Ascending aorta (tissue), 2 donors: Measurements from ENCODE around the gene IZUMO4. TPM values are rescaled to one million over a fixed set of nuclear protein-coding genes. Genes with fewer than 3 reads are reported as not detected.

Source experiments
- DNase-seq, 2 donors: peaks; one replicate each; pipeline ENCODE4 v3.0.0-alpha.2; 2019; ENCODE audit warnings: low spot score in 2 of 2
- H3K27ac ChIP-seq, 2 donors: fragments of 200-600 bp; sonication (generic); one replicate each; pipeline ENCODE4 v1.5.1; 2016 to 2017; ENCODE audit warnings: mild to moderate bottlenecking in 1 of 2
- H3K27me3 ChIP-seq: fragments of 200-600 bp; sonication (generic); one replicate; pipeline ENCODE4 v1.5.1; 2017
- H3K36me3 ChIP-seq, 2 donors: fragments of 200-600 bp; sonication (generic); one replicate each; pipeline ENCODE4 v1.5.1; 2016
- H3K4me1 ChIP-seq, 2 donors: fragments of 200-600 bp; sonication (generic); one replicate each; pipeline ENCODE4 v1.5.1; 2016 to 2017; ENCODE audit warnings: mild to moderate bottlenecking in 1 of 2
- H3K4me3 ChIP-seq, 2 donors: fragments of 200-600 bp; sonication (generic); one replicate each; pipeline ENCODE4 v1.5.1; 2016 to 2017; ENCODE audit warnings: mild to moderate bottlenecking in 1 of 2
- H3K9me3 ChIP-seq, 2 donors: fragments of 200-600 bp; sonication (generic); one replicate each; pipeline ENCODE4 v1.5.1; 2016
- intact Hi-C: fragments of 100-400 bp; cut with DNase I; formaldehyde crosslinking; loops from one replicate; pipeline ENCODE4 v1.15.1; 2023
- total RNA-seq: library from RNA; depleted of rRNA; stranded (reverse); fragments of >200 nt; gene quantifications from one replicate; pipeline ENCODE4 v1.1.0, GENCODE V29; 2016
- TF ChIP-seq, protein P1 (sequence below), 3 experiments: fragments of 200-600 bp in 2 of 3; fragments of 450-650 bp in 1 of 3; sonication (generic) in 2 of 3; IDR thresholded peaks; one replicate each; pipeline ENCODE4 v1.5.1; 2016 to 2019; ENCODE audit warnings: antibody characterized with exemption in 3 of 3, mild to moderate bottlenecking in 1 of 3, moderate library complexity in 1 of 3

Gene IZUMO4
- total RNA-seq, 1 donor from 2014 or later, result not detected

DNA sequence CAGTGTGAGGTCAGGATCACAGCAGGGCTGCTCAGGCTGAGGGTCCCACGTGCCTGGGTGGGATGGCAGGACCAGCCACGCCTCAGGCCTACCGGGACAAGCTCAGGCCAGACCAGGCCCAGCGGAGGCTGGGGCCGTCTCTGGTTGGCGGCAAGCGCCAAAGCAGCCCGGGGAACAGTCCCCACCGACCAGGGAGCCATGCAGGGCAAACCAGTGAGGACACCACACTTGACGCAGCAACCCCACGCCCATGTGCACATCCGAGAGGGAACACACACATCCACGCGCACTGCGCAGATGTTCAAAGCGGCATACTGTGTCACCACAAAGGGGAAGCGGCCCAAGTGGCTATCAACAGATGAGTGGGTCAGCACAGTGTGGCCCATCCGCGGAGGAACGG, 15.2 kb downstream of the IZUMO4 start:
- H3K36me3 ChIP-seq, result peaks cover 89 to 95% of the 10 kb centered on the region in 2 donors
- no peak overlapping the region for H3K27ac ChIP-seq
- H3K9me3 ChIP-seq, result no peaks in the 10 kb centered on the region
- intact Hi-C loops, result no loop called here
- H3K27me3 ChIP-seq, result no peaks in the 10 kb centered on the region
- no peak for DNase-seq
- H3K4me1 ChIP-seq, result no peaks in the 10 kb centered on the region
- H3K4me3 ChIP-seq, result no peak overlapping the region
- TF ChIP-seq, protein P1, sequence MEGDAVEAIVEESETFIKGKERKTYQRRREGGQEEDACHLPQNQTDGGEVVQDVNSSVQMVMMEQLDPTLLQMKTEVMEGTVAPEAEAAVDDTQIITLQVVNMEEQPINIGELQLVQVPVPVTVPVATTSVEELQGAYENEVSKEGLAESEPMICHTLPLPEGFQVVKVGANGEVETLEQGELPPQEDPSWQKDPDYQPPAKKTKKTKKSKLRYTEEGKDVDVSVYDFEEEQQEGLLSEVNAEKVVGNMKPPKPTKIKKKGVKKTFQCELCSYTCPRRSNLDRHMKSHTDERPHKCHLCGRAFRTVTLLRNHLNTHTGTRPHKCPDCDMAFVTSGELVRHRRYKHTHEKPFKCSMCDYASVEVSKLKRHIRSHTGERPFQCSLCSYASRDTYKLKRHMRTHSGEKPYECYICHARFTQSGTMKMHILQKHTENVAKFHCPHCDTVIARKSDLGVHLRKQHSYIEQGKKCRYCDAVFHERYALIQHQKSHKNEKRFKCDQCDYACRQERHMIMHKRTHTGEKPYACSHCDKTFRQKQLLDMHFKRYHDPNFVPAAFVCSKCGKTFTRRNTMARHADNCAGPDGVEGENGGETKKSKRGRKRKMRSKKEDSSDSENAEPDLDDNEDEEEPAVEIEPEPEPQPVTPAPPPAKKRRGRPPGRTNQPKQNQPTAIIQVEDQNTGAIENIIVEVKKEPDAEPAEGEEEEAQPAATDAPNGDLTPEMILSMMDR (IDR thresholded peaks at IDR 0.05), result no peak

DNA sequence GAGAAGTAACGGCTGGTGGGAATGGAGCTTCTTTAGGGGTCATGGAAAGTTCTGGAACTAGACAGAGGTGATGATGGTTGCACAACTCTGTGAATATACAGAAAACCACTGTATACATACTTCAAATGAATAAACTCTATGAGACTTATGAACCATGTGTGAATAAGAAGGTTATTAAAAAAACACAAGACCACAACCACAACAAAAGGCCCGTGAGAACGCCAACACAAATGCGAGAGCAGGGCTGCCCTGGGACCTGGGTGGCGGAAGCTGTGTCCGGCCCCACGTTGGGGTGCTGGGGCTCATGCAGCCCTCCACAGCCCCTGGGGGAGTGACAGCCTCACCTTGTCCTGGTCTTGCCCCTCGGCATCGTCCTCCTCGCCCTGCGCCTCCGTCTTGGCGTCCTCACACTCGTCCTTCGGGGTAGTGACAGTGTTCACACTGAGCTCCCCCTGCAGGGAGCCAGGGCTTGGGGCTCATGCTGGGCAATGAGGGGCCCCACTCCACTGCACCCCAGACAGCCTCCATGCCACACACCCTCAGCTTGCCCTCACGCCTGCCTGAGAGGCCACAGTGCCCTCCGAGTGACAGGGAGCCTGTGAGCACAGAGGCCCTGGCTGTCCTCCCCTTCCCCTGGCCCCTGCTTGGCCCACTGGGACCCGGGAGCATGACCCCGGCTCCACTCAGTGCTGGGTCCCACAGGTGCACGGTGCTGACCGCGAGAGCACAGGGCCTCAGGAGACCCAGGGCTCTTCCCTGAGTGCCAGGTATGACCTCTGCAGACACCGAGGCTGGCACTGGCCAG, 16.0 kb downstream of the IZUMO4 start:
- Histone ChIP-seq H3K9me3 (no peaks in the 10 kb centered on the region), H3K4me3 (no peak overlapping the region), H3K36me3 (peaks cover 97 to 100% of the 10 kb centered on the region in 2 donors), H3K27me3 (no peaks in the 10 kb centered on the region), H3K27ac (no peak overlapping the region), H3K4me1 (no peaks in the 10 kb centered on the region)
- intact Hi-C loops, result no loop called here
- TF ChIP-seq, protein P1 (IDR thresholded peaks at IDR 0.05), result no peak
- no peak for DNase-seq

DNA sequence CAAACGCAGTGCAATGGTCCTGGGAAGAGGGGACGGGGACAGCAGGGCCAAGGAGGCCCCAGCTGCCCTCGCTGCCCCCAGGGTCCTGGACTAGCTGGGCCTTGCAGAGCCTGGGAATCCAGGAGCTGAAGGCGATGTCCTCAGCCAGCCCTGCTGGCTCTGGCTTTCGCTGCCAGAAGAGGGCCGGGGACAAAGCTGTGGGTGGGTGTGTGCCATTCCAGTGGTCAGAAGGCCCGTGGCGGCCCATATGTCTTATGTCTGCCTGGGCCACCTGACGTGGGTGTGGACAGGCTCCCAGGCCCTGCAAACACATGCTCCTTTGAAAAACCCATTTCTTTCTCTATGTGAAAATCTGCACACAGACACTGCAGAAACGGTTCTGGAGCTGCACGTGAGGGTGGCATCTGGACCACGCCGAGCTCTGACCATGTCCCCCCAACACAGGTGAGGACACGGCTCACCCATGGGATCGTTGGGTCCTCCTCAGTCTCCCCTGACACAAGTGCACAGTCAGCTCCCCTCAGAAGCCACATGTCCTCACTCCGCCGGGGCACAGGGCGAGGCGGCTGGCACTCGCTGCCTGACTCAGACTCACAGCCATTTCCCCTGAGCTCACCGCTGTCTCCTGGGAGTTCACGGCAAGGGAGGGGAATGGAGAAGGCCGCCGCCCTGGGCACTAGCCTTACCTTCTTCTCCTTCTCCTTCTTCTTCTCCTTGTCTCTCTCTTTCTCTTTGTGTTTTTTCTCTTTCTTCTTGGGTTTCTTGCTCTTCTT, 16.9 kb downstream of the IZUMO4 start:
- intact Hi-C loops, result no loop called here
- Histone ChIP-seq H3K27ac (peak overlapping the region; percentile 34 to 62), H3K4me1 (no peaks in the 10 kb centered on the region), H3K9me3 (no peaks in the 10 kb centered on the region), H3K36me3 (peaks cover 98 to 100% of the 10 kb centered on the region in 2 donors), H3K27me3 (no peaks in the 10 kb centered on the region), H3K4me3 (no peak overlapping the region)
- DNase-seq, result no peak
- TF ChIP-seq, protein P1 (IDR thresholded peaks at IDR 0.05), result no peak

DNA sequence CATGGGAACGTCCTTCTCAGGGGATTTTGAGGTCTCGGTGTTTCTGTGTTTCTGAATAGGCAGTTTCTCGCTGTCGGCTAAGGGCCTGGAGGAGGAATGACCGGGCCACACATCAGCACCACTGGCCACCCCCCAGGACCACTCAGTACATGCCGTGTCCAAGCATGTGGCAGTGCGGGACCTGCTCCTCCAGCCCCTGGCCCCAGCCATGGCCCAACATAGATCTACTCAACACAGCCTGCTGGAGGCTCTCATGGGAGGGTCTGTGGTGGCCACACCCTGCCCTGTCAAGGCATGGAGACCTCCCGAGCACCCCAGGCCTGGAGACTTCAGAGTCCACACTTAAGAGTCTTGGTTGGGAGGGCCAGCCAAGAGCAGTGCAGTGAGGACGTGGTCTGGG, 17.5 kb downstream of the IZUMO4 start:
- H3K36me3 ChIP-seq, result peaks cover 96 to 100% of the 10 kb centered on the region in 2 donors
- H3K9me3 ChIP-seq, result no peaks in the 10 kb centered on the region
- TF ChIP-seq, protein P1 (IDR thresholded peaks at IDR 0.05), result no peak
- DNase-seq, result no peak
- no peaks in the 10 kb centered on the region for H3K27me3 ChIP-seq
- H3K4me1 ChIP-seq, result no peaks in the 10 kb centered on the region
- intact Hi-C loops, result no loop called here
- peak overlapping the region; percentile 34 to 62 for H3K27ac ChIP-seq
- no peak overlapping the region for H3K4me3 ChIP-seq

DNA sequence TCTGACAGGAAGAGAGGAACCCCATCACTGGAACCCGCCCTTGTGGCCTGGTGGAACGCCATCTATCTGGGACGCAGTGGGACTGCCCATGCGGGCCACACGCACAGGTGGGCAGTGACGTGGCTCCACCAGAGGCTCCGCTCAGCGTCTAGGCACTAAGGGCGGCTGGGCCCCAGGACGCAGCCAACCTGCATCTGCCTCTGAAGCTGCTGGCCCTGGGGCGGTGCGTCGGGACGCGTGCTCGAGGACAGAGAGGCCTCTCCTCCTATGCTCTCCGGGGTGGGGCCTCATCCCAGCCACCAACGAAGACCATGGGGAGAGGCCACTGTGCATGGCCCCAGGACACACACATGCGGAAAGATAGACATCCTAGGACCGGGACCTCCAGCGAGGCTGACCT, 18.1 kb downstream of the IZUMO4 start:
- TF ChIP-seq, protein P1 (IDR thresholded peaks at IDR 0.05), result no peak
- H3K27ac ChIP-seq, result peak overlapping the region in 1 of 2 donors; percentile 34

More for the DNA sequence above, 18.1 kb downstream of the IZUMO4 start:
- Histone ChIP-seq H3K4me1 (no peaks in the 10 kb centered on the region), H3K36me3 (peaks cover 94 to 96% of the 10 kb centered on the region in 2 donors), H3K9me3 (no peaks in the 10 kb centered on the region), H3K27me3 (no peaks in the 10 kb centered on the region), H3K4me3 (no peak overlapping the region)
- DNase-seq, result no peak
- intact Hi-C loops, result no loop called here
